Frontal cortex (tissue), 4 donors: ENCODE data around the gene KLHL1. TPM values are rescaled to one million over a fixed set of nuclear protein-coding genes. Genes with fewer than 3 reads are reported as not detected.

Experiments used
- DNase-seq, 2 donors: peaks; one replicate each; pipeline ENCODE4 v3.0.0; 2012; ENCODE audit warnings: low spot score in 2 of 2
- FAIRE-seq: peaks from 2 replicates; lab custom pipeline; 2012; peaks lifted over from hg19 to GRCh38; lab: Jason Lieb, UNC
- small RNA-seq: library from RNA; depleted of rRNA; stranded (forward); fragments of <200 nt; gene quantifications from one replicate; pipeline ENCODE3, GENCODE V24; 2014
- total RNA-seq: library from RNA; depleted of rRNA; stranded (reverse); fragments of >200 nt; gene quantifications from one replicate; pipeline ENCODE4 v1.2.3, GENCODE V29; 2014
- donor health status: control.
- donor health status: control.
- donor health status: control.

KLHL1 gene
- total RNA-seq, 1 donor from 2014 or later, result 70.9 TPM

- no peak for FAIRE-seq
- no peak for DNase-seq
Measured at GRCh38 chr13:69720278-69720983, 387.8 kb downstream of the KLHL1 start.

GRCh38 chr13:69706807-69707206 lies 401.4 kb downstream of the KLHL1 start:
- DNase-seq (no peak), FAIRE-seq (no peak)

- DNase-seq (no peak), FAIRE-seq (no peak)
Measured at GRCh38 chr13:69704311-69704710, 403.9 kb downstream of the KLHL1 start.

- no peak for FAIRE-seq
- DNase-seq, result no peak
Measured at GRCh38 chr13:69690999-69691398, 417.3 kb downstream of the KLHL1 start.

GRCh38 chr13:69683921-69684686 lies 424.1 kb downstream of the KLHL1 start:
- DNase-seq (no peak), FAIRE-seq (no peak)

- DNase-seq, result no peak
- no peak for FAIRE-seq
Measured at GRCh38 chr13:69681722-69682121, 426.5 kb downstream of the KLHL1 start.

- DNase-seq (no peak), FAIRE-seq (no peak)
Measured at GRCh38 chr13:69677343-69677742, 430.9 kb downstream of the KLHL1 start.

GRCh38 chr13:69676286-69676685 lies 432.0 kb downstream of the KLHL1 start:
- DNase-seq, result no peak
- FAIRE-seq, result no peak

GRCh38 chr13:69660155-69660554 lies 448.1 kb downstream of the KLHL1 start:
- DNase-seq (no peak), FAIRE-seq (no peak)

- FAIRE-seq (no peak), DNase-seq (no peak)
Measured at GRCh38 chr13:69657676-69658075, 450.6 kb downstream of the KLHL1 start.

- no peak for FAIRE-seq
- DNase-seq, result no peak
Measured at GRCh38 chr13:69654392-69654791, 453.9 kb downstream of the KLHL1 start.

Small RNA genes lying within 50 kb of the gene (small RNA-seq; reads per million reads assigned to genes)
- gene RNY3P10, result not detected

Other genes starting within 250 kb of the KLHL1 start
- gene ATXN8OS, start 626 bp downstream of the KLHL1 start, total RNA-seq, result 1.6 TPM